Measurements from ENCODE around the gene MRPS27.
"Not testable (repeated sequence)": the region's sequence is repeated elsewhere in the genome, so short reads cannot be mapped to it uniquely, and the experiment has no call there.

Gene MRPS27

DNA sequence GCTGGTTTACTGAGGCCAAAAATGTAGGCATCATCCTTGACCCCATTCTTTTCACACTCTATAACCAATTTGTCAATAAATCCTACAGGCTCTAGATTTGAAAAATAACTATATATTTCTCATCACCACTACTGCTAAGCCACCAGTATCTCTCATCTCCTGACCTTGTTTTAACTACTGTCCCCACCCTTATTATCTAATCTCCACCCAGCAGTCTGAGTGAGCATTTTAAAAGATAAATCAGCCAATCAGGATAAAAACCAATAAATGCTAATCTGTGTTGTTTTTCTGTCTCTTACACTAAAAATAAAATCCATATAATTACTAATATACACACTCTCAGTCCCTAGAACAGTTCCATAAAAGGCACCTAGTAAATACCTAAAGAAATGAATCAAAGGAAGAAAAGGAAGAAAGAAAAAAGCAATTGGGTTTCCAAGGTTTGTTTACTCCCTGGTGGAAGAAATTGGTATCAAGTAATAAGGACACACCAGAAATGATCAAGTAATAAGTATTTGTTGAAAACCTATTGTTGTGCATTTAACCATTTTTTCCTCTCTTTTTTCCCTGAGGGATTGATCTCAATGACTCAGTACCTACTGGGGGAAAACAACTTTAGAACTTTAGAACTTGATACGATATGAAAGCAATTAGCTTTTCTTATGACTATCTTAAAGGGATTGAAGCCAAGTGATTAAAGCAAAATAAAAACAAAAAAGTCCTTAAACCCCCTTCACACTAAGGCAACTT is 19.3 kb downstream of the MRPS27 start:
- H3K9ac ChIP-seq (ENCODE audit: insufficient read length) = no peak overlapping the region
- no peak for DNase-seq (ENCODE audit: low read depth, low spot score)
- H3K4me3 ChIP-seq = no peak overlapping the region
- peaks cover 65% of the 10 kb centered on the region for H3K36me3 ChIP-seq (ENCODE audit: insufficient read depth, low read length)
- H3K9me3 ChIP-seq (ENCODE audit: low read depth, low read length) = no peaks in the 10 kb centered on the region
- H3K27ac ChIP-seq = no peak overlapping the region
- TF ChIP-seq FOXP2 (optimal IDR thresholded peaks at IDR 0.05; ENCODE audit: control extremely low read depth, extremely low read length, insufficient read depth) (no peak), EZH2 (IDR thresholded peaks at IDR 0.05) (no peak), POLR2AphosphoS5 (IDR thresholded peaks at IDR 0.05; ENCODE audit: borderline replicate concordance, low read depth, low read length) (no peak)

DNA sequence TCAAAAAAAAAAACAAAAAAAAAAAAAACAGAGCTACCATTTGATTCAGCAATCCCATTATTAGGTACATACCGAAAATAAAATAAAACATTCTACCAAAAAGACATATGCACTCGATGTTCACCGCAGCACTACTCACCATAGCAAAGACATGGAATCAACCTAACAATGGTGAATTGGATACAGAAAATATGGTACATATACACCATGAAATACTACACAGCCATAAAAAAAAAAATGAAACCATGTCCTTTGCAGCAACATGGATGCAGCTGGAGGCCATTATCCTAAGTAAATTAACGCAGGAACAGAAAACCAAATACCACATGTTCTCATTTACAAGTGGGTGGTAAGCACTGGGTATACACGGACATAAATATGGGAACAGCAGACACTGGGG is 21.3 kb downstream of the MRPS27 start:
- no peak overlapping the region for H3K4me3 ChIP-seq
- H3K36me3 ChIP-seq (ENCODE audit: insufficient read depth, low read length) = peaks cover 74% of the 10 kb centered on the region

DNA sequence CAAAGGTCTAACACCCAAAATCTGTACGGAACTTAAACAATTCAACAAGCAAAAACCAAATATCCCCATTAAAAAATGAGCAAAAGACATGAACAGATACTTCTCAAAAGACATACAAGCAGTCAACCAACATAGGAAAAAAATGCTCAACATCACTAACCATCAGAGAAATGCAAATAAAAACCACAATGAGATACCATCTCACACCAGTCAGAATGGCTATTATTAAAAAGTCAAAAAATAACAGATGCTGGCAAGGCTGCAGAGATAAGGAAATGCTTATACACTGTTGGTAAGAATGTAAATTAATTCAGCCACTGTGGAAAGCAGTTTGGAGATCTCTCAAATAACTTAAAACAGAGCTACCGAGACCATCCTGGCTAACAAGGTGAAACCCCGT is 21.9 kb downstream of the MRPS27 start:
- not testable (repeated sequence) for H3K27ac ChIP-seq; H3K4me3 ChIP-seq; DNase-seq (ENCODE audit: low read depth, low spot score); H3K9ac ChIP-seq (ENCODE audit: insufficient read length); H3K9me3 ChIP-seq (ENCODE audit: low read depth, low read length)
- H3K36me3 ChIP-seq (ENCODE audit: insufficient read depth, low read length) = peaks cover 73% of the 10 kb centered on the region

More for the DNA sequence above, 21.3 kb downstream of the MRPS27 start:
- H3K27ac ChIP-seq = no peak overlapping the region
- DNase-seq (ENCODE audit: low read depth, low spot score) = no peak
- H3K9me3 ChIP-seq (ENCODE audit: low read depth, low read length) = no peaks in the 10 kb centered on the region
- TF ChIP-seq EZH2 (IDR thresholded peaks at IDR 0.05) (no peak), FOXP2 (optimal IDR thresholded peaks at IDR 0.05; ENCODE audit: control extremely low read depth, extremely low read length, insufficient read depth) (no peak), POLR2AphosphoS5 (IDR thresholded peaks at IDR 0.05; ENCODE audit: borderline replicate concordance, low read depth, low read length) (no peak)
- no peak overlapping the region for H3K9ac ChIP-seq (ENCODE audit: insufficient read length)

DNA sequence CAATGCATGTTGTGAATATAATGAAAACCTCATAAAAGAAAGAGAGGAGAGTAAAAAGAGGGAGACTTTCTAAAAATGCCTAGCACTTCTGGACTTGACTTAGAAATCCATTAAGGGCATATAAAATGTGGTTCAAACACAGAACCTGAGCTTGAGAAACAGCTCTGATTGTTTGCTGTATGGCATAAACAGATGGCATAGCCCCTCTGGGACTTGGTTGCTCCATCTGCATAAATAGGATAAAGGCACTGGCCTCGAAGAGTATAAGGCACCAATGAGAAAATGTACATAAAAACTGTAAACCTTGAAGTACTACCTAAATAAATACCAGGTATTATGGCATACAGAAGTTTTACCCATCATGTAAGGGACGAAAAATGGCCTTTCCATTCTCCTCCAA is 23.8 kb downstream of the MRPS27 start:
- H3K9ac ChIP-seq (ENCODE audit: insufficient read length) = no peak overlapping the region
- no peak overlapping the region for H3K4me3 ChIP-seq
- no peak for TF ChIP-seq POLR2AphosphoS5 (IDR thresholded peaks at IDR 0.05; ENCODE audit: borderline replicate concordance, low read depth, low read length)
- TF ChIP-seq FOXP2 (optimal IDR thresholded peaks at IDR 0.05; ENCODE audit: control extremely low read depth, extremely low read length, insufficient read depth) = no peak
- TF ChIP-seq EZH2 (IDR thresholded peaks at IDR 0.05) = no peak
- no peak for DNase-seq (ENCODE audit: low read depth, low spot score)
- H3K9me3 ChIP-seq (ENCODE audit: low read depth, low read length) = no peaks in the 10 kb centered on the region
- H3K27ac ChIP-seq = 0 out of 2 replicates have a peak overlapping the region, but pooled peaks have one; percentile 35
- peaks cover 65% of the 10 kb centered on the region for H3K36me3 ChIP-seq (ENCODE audit: insufficient read depth, low read length)

DNA sequence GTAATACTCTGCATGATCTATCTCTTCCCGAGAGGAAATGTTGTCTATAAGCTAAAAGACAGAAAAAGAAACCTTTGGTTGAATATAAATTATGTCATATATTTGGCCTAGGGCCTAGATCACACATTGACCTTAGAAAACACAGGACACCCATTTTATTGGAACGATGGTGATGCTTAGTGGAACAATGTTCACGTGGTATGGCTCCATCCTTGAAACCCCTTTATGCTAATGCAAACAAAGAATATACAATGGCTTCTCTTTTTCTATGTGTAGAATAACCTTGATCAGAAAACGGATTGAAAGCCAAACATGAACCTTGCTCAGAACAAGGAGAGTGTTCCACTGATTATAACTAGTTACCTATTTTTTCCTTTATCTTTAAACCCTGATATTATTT is 24.5 kb downstream of the MRPS27 start:
- DNase-seq (ENCODE audit: low read depth, low spot score) = no peak
- H3K9ac ChIP-seq (ENCODE audit: insufficient read length) = no peak overlapping the region
- peaks cover 65% of the 10 kb centered on the region for H3K36me3 ChIP-seq (ENCODE audit: insufficient read depth, low read length)
- no peak for TF ChIP-seq EZH2 (IDR thresholded peaks at IDR 0.05)
- no peak for TF ChIP-seq FOXP2 (optimal IDR thresholded peaks at IDR 0.05; ENCODE audit: control extremely low read depth, extremely low read length, insufficient read depth)
- TF ChIP-seq POLR2AphosphoS5 (IDR thresholded peaks at IDR 0.05; ENCODE audit: borderline replicate concordance, low read depth, low read length) = no peak
- H3K9me3 ChIP-seq (ENCODE audit: low read depth, low read length) = no peaks in the 10 kb centered on the region
- no peak overlapping the region for H3K4me3 ChIP-seq
- H3K27ac ChIP-seq = 0 out of 2 replicates have a peak overlapping the region, but pooled peaks have one; percentile 35

DNA sequence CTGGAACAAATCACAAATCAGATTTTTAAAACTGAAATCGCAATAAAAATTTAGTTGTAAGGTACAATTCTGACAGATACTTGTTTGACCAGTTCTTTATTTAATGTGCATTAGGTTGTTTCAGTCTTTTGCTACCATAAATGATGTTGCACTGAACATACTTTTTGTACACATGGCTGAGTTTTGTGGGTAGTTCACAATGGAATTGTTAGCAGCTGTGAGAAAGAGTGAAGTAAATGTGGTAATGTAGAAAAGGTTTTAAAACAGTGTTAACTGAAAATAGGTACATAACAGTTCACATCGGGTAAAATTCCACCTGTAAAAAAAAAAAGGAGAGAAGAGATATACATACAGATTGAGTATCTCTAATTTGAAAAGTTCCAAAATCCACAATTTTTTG is 25.6 kb downstream of the MRPS27 start:
- no peak for DNase-seq (ENCODE audit: low read depth, low spot score)
- TF ChIP-seq POLR2AphosphoS5 (IDR thresholded peaks at IDR 0.05; ENCODE audit: borderline replicate concordance, low read depth, low read length) (no peak), EZH2 (IDR thresholded peaks at IDR 0.05) (no peak), FOXP2 (optimal IDR thresholded peaks at IDR 0.05; ENCODE audit: control extremely low read depth, extremely low read length, insufficient read depth) (no peak)
- Histone ChIP-seq H3K27ac (peak overlapping the region; percentile 73), H3K4me3 (no peak overlapping the region), H3K36me3 (ENCODE audit: insufficient read depth, low read length) (peaks cover 62% of the 10 kb centered on the region), H3K9me3 (ENCODE audit: low read depth, low read length) (no peaks in the 10 kb centered on the region), H3K9ac (ENCODE audit: insufficient read length) (peak overlapping the region; percentile 22)

DNA sequence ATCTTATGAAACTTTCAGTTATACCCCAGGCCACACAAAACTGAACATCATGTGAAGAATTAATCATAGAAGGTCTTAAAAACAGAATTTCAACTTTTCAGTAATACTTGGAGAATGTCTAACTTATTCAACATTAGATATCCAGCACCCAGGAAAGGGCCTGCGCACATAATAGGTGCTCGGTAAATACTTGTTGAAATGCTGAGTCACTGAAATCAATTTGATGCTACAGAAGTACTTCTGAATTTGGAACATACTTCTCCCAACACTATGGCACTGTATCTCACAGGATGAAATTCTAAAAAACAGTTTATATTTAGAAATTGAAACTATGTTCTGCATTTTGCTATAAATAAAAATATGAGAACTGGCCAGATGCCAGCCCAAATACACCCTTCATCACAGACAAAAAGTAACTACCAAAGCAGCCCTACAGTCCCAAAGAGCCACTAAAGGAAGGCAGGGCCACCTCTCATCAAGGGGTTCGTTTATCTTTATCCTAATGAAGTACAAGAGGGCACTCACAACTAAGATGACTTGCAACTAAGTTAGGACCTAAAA is 26.5 kb downstream of the MRPS27 start:
- H3K9ac ChIP-seq (ENCODE audit: insufficient read length) = no peak overlapping the region
- no peak for DNase-seq (ENCODE audit: low read depth, low spot score)
- TF ChIP-seq EZH2 (IDR thresholded peaks at IDR 0.05) (no peak), POLR2AphosphoS5 (IDR thresholded peaks at IDR 0.05; ENCODE audit: borderline replicate concordance, low read depth, low read length) (no peak), FOXP2 (optimal IDR thresholded peaks at IDR 0.05; ENCODE audit: control extremely low read depth, extremely low read length, insufficient read depth) (no peak)
- H3K4me3 ChIP-seq = no peak overlapping the region
- H3K36me3 ChIP-seq (ENCODE audit: insufficient read depth, low read length) = peaks cover 57% of the 10 kb centered on the region
- H3K27ac ChIP-seq = peak overlapping the region; percentile 73
- no peaks in the 10 kb centered on the region for H3K9me3 ChIP-seq (ENCODE audit: low read depth, low read length)

DNA sequence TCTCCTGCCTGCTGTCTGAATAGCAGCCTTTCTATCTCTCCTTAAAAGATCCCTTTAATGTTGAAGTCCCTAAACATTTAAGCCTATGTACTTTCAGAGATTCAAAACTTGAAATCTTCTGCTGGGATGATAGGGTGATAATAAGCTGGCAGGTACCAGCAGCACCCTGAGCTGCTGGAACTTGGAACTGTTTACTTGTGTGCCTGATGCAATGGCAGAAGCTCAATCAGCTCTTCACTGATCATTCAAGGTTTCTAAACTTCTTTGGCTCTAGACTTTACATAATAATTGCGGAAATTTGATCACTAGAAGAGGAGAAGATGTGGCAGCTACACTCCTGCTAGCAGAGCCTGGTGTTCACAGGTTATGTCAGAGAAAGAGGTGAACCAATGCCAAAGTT is 27.6 kb downstream of the MRPS27 start:
- Histone ChIP-seq H3K27ac (peak overlapping the region; percentile 73), H3K9me3 (ENCODE audit: low read depth, low read length) (no peaks in the 10 kb centered on the region), H3K36me3 (ENCODE audit: insufficient read depth, low read length) (peaks cover 63% of the 10 kb centered on the region), H3K9ac (ENCODE audit: insufficient read length) (peak overlapping the region; percentile 3), H3K4me3 (no peak overlapping the region)
- no peak for DNase-seq (ENCODE audit: low read depth, low spot score)
- no peak for TF ChIP-seq POLR2AphosphoS5 (IDR thresholded peaks at IDR 0.05; ENCODE audit: borderline replicate concordance, low read depth, low read length)
- TF ChIP-seq FOXP2 (optimal IDR thresholded peaks at IDR 0.05; ENCODE audit: control extremely low read depth, extremely low read length, insufficient read depth) = no peak
- TF ChIP-seq EZH2 (IDR thresholded peaks at IDR 0.05) = no peak
